Esophagus muscularis mucosa (tissue), 3 donors: ENCODE data around the gene CFHR5.

Source experiments
- EP300 ChIP-seq: sonication (generic); formaldehyde crosslinking; IDR thresholded peaks from one replicate; pipeline ENCODE4 v1.6.1; 2017; ENCODE audit warnings: antibody characterized with exemption
- TF ChIP-seq, protein P1 (sequence below), 3 experiments: fragments of 200-600 bp in 2 of 3; fragments of 450-650 bp in 1 of 3; sonication (generic) in 2 of 3; IDR thresholded peaks; one replicate each; pipeline ENCODE4 v1.5.1; 2017 to 2019; ENCODE audit warnings: antibody characterized with exemption in 3 of 3, mild to moderate bottlenecking in 2 of 3, moderate library complexity in 1 of 3

- TF ChIP-seq, protein P1, sequence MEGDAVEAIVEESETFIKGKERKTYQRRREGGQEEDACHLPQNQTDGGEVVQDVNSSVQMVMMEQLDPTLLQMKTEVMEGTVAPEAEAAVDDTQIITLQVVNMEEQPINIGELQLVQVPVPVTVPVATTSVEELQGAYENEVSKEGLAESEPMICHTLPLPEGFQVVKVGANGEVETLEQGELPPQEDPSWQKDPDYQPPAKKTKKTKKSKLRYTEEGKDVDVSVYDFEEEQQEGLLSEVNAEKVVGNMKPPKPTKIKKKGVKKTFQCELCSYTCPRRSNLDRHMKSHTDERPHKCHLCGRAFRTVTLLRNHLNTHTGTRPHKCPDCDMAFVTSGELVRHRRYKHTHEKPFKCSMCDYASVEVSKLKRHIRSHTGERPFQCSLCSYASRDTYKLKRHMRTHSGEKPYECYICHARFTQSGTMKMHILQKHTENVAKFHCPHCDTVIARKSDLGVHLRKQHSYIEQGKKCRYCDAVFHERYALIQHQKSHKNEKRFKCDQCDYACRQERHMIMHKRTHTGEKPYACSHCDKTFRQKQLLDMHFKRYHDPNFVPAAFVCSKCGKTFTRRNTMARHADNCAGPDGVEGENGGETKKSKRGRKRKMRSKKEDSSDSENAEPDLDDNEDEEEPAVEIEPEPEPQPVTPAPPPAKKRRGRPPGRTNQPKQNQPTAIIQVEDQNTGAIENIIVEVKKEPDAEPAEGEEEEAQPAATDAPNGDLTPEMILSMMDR (IDR thresholded peaks at IDR 0.05) = no peak
- no peak for TF ChIP-seq EP300
These were observed 40.3 kb downstream of the CFHR5 start for GRCh38 chr1:197017558-197018146.
